Neural cell (in vitro differentiated cells): Measurements from ENCODE around the gene EXD2. TPM values are rescaled to one million over a fixed set of nuclear protein-coding genes. Genes with fewer than 3 reads are reported as not detected.

Experiments
- H2AFZ ChIP-seq: fragments of 200-600, 300-800 bp; sonication (generic), shearing (Covaris generic); 2 replicates; pipeline ENCODE4 v1.6.0; 2014; ENCODE audit warnings: low read depth, mild to moderate bottlenecking, antibody characterized with exemption, low read length, moderate library complexity
- H3F3A ChIP-seq: fragments of 200-600 bp; shearing (Covaris generic); 2 replicates; pipeline ENCODE4 v1.6.1; 2016; ENCODE audit warnings: mild to moderate bottlenecking, moderate library complexity, mixed read lengths, antibody characterized with exemption, low read length; ENCODE audit not compliant: insufficient read depth, poor library complexity, severe bottlenecking
- H3K27ac ChIP-seq: fragments of 200-600, 300-800 bp; sonication (generic), shearing (Covaris generic); 2 replicates; pipeline ENCODE4 v1.5.1; 2014; ENCODE audit warnings: mild to moderate bottlenecking, low read length, moderate library complexity
- H3K27me3 ChIP-seq: fragments of 300-800, 200-600 bp; sonication (generic), shearing (Covaris generic); 2 replicates; pipeline ENCODE4 v1.6.0; 2014; ENCODE audit warnings: mild to moderate bottlenecking, low read depth, low read length, moderate library complexity; ENCODE audit not compliant: insufficient read depth
- H3K36me3 ChIP-seq: fragments of 300-800, 200-600 bp; sonication (generic), shearing (Covaris generic); 2 replicates; pipeline ENCODE4 v1.5.1; 2014; ENCODE audit warnings: mild to moderate bottlenecking, antibody characterized with exemption, low read length, moderate library complexity; ENCODE audit not compliant: insufficient read depth
- H3K4me2 ChIP-seq: fragments of 300-800, 200-600 bp; sonication (generic), shearing (Covaris generic); 2 replicates; pipeline ENCODE4 v1.6.0; 2014; ENCODE audit warnings: mild to moderate bottlenecking, low read length
- H3K4me3 ChIP-seq: fragments of 300-800, 200-600 bp; sonication (generic), shearing (Covaris generic); 2 replicates; pipeline ENCODE4 v1.5.1; 2014; ENCODE audit warnings: mild to moderate bottlenecking, low read length, moderate library complexity
- H3K79me2 ChIP-seq: fragments of 200-600 bp; shearing (Covaris generic); replicated peaks from 2 replicates; pipeline ENCODE4 v1.6.0; 2014; ENCODE audit warnings: mild to moderate bottlenecking, low read length, moderate library complexity; ENCODE audit not compliant: insufficient read depth
- H3K9ac ChIP-seq: fragments of 300-800, 200-600 bp; sonication (generic), shearing (Covaris generic); 2 replicates; pipeline ENCODE4 v1.6.1; 2016; ENCODE audit warnings: mild to moderate bottlenecking, low read length, mixed read lengths
- H3K9me2 ChIP-seq: fragments of 200-600 bp; shearing (Covaris generic); 2 replicates; pipeline ENCODE4 v1.6.1; 2016; ENCODE audit warnings: mild to moderate bottlenecking, low read length, mixed read lengths; ENCODE audit not compliant: insufficient read depth
- H3K9me3 ChIP-seq: fragments of 200-600, 300-800 bp; sonication (generic), shearing (Covaris generic); 2 replicates; pipeline ENCODE4 v1.6.1; 2016; ENCODE audit warnings: mild to moderate bottlenecking, mixed run types, low read length, moderate library complexity, mixed read lengths
- H4K20me1 ChIP-seq: fragments of 200-600 bp; shearing (Covaris generic); 2 replicates; pipeline ENCODE4 v1.6.1; 2016; ENCODE audit warnings: mild to moderate bottlenecking, mixed run types; ENCODE audit not compliant: insufficient read depth
- CTCF ChIP-seq: fragments of 450-650 bp; IDR thresholded peaks from 2 replicates; pipeline ENCODE4 v1.5.1; 2014; ENCODE audit warnings: antibody characterized with exemption, mild to moderate bottlenecking, moderate library complexity; ENCODE audit not compliant: poor library complexity, severe bottlenecking
- EP300 ChIP-seq: fragments of 450-650 bp; conservative IDR thresholded peaks from 2 replicates; pipeline ENCODE4 v1.6.1; 2014; ENCODE audit warnings: antibody characterized with exemption, mild to moderate bottlenecking, moderate library complexity; ENCODE audit not compliant: poor library complexity, severe bottlenecking
- EZH2 ChIP-seq: fragments of 200-600, 300-800 bp; shearing (Covaris generic), sonication (generic); IDR thresholded peaks from 2 replicates; pipeline ENCODE4 v1.6.1; 2014; ENCODE audit warnings: antibody characterized with exemption, low read length, borderline replicate concordance, mild to moderate bottlenecking; ENCODE audit not compliant: insufficient read depth, poor library complexity, severe bottlenecking
- MXI1 ChIP-seq: fragments of 450-650 bp; conservative IDR thresholded peaks from 2 replicates; pipeline ENCODE4 v1.6.1; 2014; ENCODE audit warnings: antibody characterized with exemption, mild to moderate bottlenecking; ENCODE audit not compliant: poor library complexity, severe bottlenecking
- POLR2AphosphoS5 ChIP-seq: IDR thresholded peaks from 2 replicates; pipeline ENCODE4 v1.6.1; 2012
- RAD21 ChIP-seq: fragments of 450-650 bp; conservative IDR thresholded peaks from 2 replicates; pipeline ENCODE4 v1.6.1; 2014; ENCODE audit warnings: antibody characterized with exemption, mild to moderate bottlenecking, moderate library complexity
- REST ChIP-seq: IDR thresholded peaks from 2 replicates; pipeline ENCODE4 v1.6.1; 2012; ENCODE audit warnings: borderline replicate concordance
- SMC3 ChIP-seq: fragments of 450-650 bp; conservative IDR thresholded peaks from 2 replicates; pipeline ENCODE4 v1.6.1; 2014; ENCODE audit warnings: antibody characterized with exemption, mild to moderate bottlenecking, moderate library complexity; ENCODE audit not compliant: poor library complexity
- TAF1 ChIP-seq: IDR thresholded peaks from 2 replicates; pipeline ENCODE4 v1.6.1; 2012; ENCODE audit warnings: low read depth
- polyA plus RNA-seq: library from polyadenylated mRNA; depleted of rRNA; stranded (reverse); fragments of >200 nt; gene quantifications from 2 replicates; pipeline ENCODE4 v1.2.3, GENCODE V29; 2014

Gene EXD2
- polyA plus RNA-seq, 1 donor from 2014 or later, result 43.3 TPM

- Histone ChIP-seq H3K9me2 (no peaks in the 10 kb centered on the region), H3K4me3 (no peak overlapping the region), H3K79me2 (peaks cover 13% of the 10 kb centered on the region), H3K36me3 (no peaks in the 10 kb centered on the region), H3K9me3 (no peaks in the 10 kb centered on the region), H3K27ac (no peak overlapping the region), H2AFZ (no peak overlapping the region), H4K20me1 (no peaks in the 10 kb centered on the region), H3K4me2 (no peak overlapping the region), H3K9ac (no peak overlapping the region), H3K27me3 (no peaks in the 10 kb centered on the region), H3F3A (peaks cover 3% of the 10 kb centered on the region)
- TF ChIP-seq CTCF (no peak), POLR2AphosphoS5 (no peak), EZH2 (no peak), REST (no peak), RAD21 (no peak), SMC3 (no peak), TAF1 (no peak), EP300 (no peak), MXI1 (no peak)
Observed at GRCh38 chr14:69266572-69267345, 75.5 kb downstream of the EXD2 start.

- H3K4me2 ChIP-seq, result no peak overlapping the region
- no peaks in the 10 kb centered on the region for H3K27me3 ChIP-seq
- no peak overlapping the region for H3K27ac ChIP-seq
- TF ChIP-seq POLR2AphosphoS5 (no peak), EZH2 (no peak), SMC3 (no peak), EP300 (no peak), REST (no peak), MXI1 (no peak), RAD21 (no peak), TAF1 (no peak), CTCF (no peak)
- H3F3A ChIP-seq, result no peaks in the 10 kb centered on the region
- H3K9me2 ChIP-seq, result no peaks in the 10 kb centered on the region
- peaks cover 13% of the 10 kb centered on the region for H3K79me2 ChIP-seq
- no peak overlapping the region for H3K9ac ChIP-seq
- H3K9me3 ChIP-seq, result no peaks in the 10 kb centered on the region
- no peak overlapping the region for H2AFZ ChIP-seq
- H4K20me1 ChIP-seq, result no peaks in the 10 kb centered on the region
- H3K36me3 ChIP-seq, result no peaks in the 10 kb centered on the region
- H3K4me3 ChIP-seq, result no peak overlapping the region
Observed at GRCh38 chr14:69267492-69267891, 76.2 kb downstream of the EXD2 start.
